HCT116 (cell line): ENCODE measurements around the gene ITGBL1. TPM values are rescaled to one million over a fixed set of nuclear protein-coding genes. Genes with fewer than 3 reads are reported as not detected.

ENCODE experiments used
- ATAC-seq: fragments of 200-7000 bp; cut with Tn5 transposase; 2 replicates; pipeline ENCODE4 v1.9.1; 2020; ENCODE audit warnings: mild to moderate bottlenecking, moderate library complexity
- BruUV-seq: library from RNA; stranded (reverse); fragments of 400-500 nt; replicated peaks from 2 replicates; lab custom pipeline; 2021; lab: Mats Ljungman, UMichigan
- CTCF ChIA-PET: fragments of 300-600 bp; sonication (Branson Sonifier 250); formaldehyde crosslinking; loops from one replicate; lab custom pipeline; 2021; ENCODE audit warnings: antibody characterized with exemption; lab: Charles Lee
- POLR2A ChIA-PET: fragments of 300-600, 350-600 bp; sonication (Branson Sonifier 250); formaldehyde crosslinking; loops from one replicate; lab custom pipeline; 2021; ENCODE audit warnings: antibody characterized with exemption; lab: Charles Lee
- RAD21 ChIA-PET, 2 experiments: fragments of 300-600 bp; sonication (Branson Sonifier 250); formaldehyde crosslinking; loops; one replicate each; lab custom pipeline; 2023; ENCODE audit warnings: low total read pairs in 2 of 2; ENCODE audit not compliant: uncharacterized antibody in 2 of 2, unreplicated experiment in 2 of 2, low non-redundant PET in 1 of 2; lab: Charles Lee
- DNase-seq: peaks from one replicate; pipeline ENCODE4 v3.0.0-alpha.2; 2010; ENCODE audit warnings: low read depth, low spot score
- H2AFZ ChIP-seq: fragments of 200-600 bp; shearing (Covaris generic), sonication (generic); 2 replicates; pipeline ENCODE4 v1.6.1; 2017; ENCODE audit warnings: low read depth, mixed run types, mixed read lengths, antibody characterized with exemption, low read length; ENCODE audit not compliant: poor library complexity, severe bottlenecking
- H3K27ac ChIP-seq: 2 replicates; pipeline ENCODE4 v1.5.1; 2012; ENCODE audit warnings: low read depth, low read length
- H3K27me3 ChIP-seq: fragments of 200-600 bp; sonication (generic); 2 replicates; pipeline ENCODE4 v1.6.1; 2016; ENCODE audit warnings: mixed run types, low read length, mixed read lengths; ENCODE audit not compliant: insufficient read depth
- H3K36me3 ChIP-seq, 2 experiments: fragments of 200-500 bp in 1 of 2; fragments of 200-600 bp in 1 of 2; sonication (Bioruptor generic) in 1 of 2; sonication (generic) in 1 of 2; 2 replicates each; pipeline versions ENCODE4 v1.5.1 to v1.6.1; 2014 to 2016; ENCODE audit warnings: low read length in 2 of 2, inconsistent platforms in 1 of 2, mixed read lengths in 1 of 2, mixed run types in 1 of 2; ENCODE audit not compliant: insufficient read depth in 2 of 2, control insufficient read depth in 1 of 2
- H3K4me1 ChIP-seq, 2 experiments: fragments of 200-600 bp in 1 of 2; sonication (generic) in 1 of 2; 2 replicates each; pipeline versions ENCODE4 v1.5.1 to v1.6.1; 2012 to 2017; ENCODE audit warnings: low read length in 2 of 2, inconsistent platforms in 1 of 2, mild to moderate bottlenecking in 1 of 2, mixed read lengths in 1 of 2, mixed run types in 1 of 2, moderate library complexity in 1 of 2; ENCODE audit not compliant: insufficient read depth in 2 of 2, control insufficient read depth in 1 of 2
- H3K4me2 ChIP-seq: fragments of 200-600 bp; sonication (generic); 2 replicates; pipeline ENCODE4 v1.6.1; 2017; ENCODE audit warnings: mixed run types, low read length, mixed read lengths
- H3K4me3 ChIP-seq, 2 experiments: fragments of 200-600 bp in 1 of 2; sonication (generic) in 1 of 2; replicated peaks in 1 of 2; 2 replicates each; pipeline ENCODE4 v1.5.1; 2011 to 2016; ENCODE audit warnings: low read length in 2 of 2, control low read depth in 1 of 2, low read depth in 1 of 2, mild to moderate bottlenecking in 1 of 2, mixed read lengths in 1 of 2, mixed run types in 1 of 2
- H3K79me2 ChIP-seq: fragments of 200-600 bp; sonication (generic); 2 replicates; pipeline ENCODE4 v1.6.1; 2017; ENCODE audit warnings: mild to moderate bottlenecking, mixed run types, low read length, moderate library complexity, mixed read lengths; ENCODE audit not compliant: insufficient read depth
- H3K9ac ChIP-seq: fragments of 200-600 bp; sonication (generic); 2 replicates; pipeline ENCODE4 v1.6.1; 2016; ENCODE audit warnings: low read length, mixed read lengths
- H3K9me2 ChIP-seq: fragments of 200-600 bp; sonication (generic), shearing (Covaris generic); 2 replicates; pipeline ENCODE4 v1.6.1; 2017; ENCODE audit warnings: mixed run types, mild to moderate bottlenecking, moderate library complexity; ENCODE audit not compliant: insufficient read depth
- H3K9me3 ChIP-seq, 2 experiments: fragments of 200-500 bp in 1 of 2; fragments of 200-600 bp in 1 of 2; sonication (Bioruptor generic) in 1 of 2; sonication (generic) in 1 of 2; 2 replicates each; pipeline ENCODE4 v1.6.1; 2014 to 2017; ENCODE audit warnings: low read length in 2 of 2, mixed read lengths in 2 of 2, inconsistent platforms in 1 of 2, low read depth in 1 of 2, mild to moderate bottlenecking in 1 of 2, mixed run types in 1 of 2, moderate library complexity in 1 of 2; ENCODE audit not compliant: control insufficient read depth in 1 of 2, insufficient read depth in 1 of 2
- H4K20me1 ChIP-seq: fragments of 200-600 bp; sonication (generic), shearing (Covaris generic); 2 replicates; pipeline ENCODE4 v1.6.1; 2017; ENCODE audit warnings: mixed run types, mild to moderate bottlenecking, moderate library complexity; ENCODE audit not compliant: insufficient read depth
- ATF3 ChIP-seq: IDR thresholded peaks from 2 replicates; pipeline ENCODE4 v1.6.1; 2012
- CEBPB ChIP-seq: IDR thresholded peaks from 2 replicates; pipeline ENCODE4 v1.6.1; 2012; ENCODE audit warnings: low read depth
- ELF1 ChIP-seq: IDR thresholded peaks from 2 replicates; pipeline ENCODE4 v1.6.1; 2012; ENCODE audit warnings: low read depth, borderline replicate concordance
- EZH2 ChIP-seq: fragments of 200-600 bp; sonication (generic); IDR thresholded peaks from 2 replicates; pipeline ENCODE4 v1.6.1; 2017; ENCODE audit warnings: antibody characterized with exemption, mixed run types
- EZH2phosphoT487 ChIP-seq: fragments of 200-600 bp; IDR thresholded peaks from 2 replicates; pipeline ENCODE4 v1.6.1; 2018; ENCODE audit warnings: antibody characterized with exemption, borderline replicate concordance
- JUND ChIP-seq: IDR thresholded peaks from 2 replicates; pipeline ENCODE4 v1.6.1; 2012
- SP1 ChIP-seq: IDR thresholded peaks from 2 replicates; pipeline ENCODE4 v1.6.1; 2012; ENCODE audit warnings: low read depth
- SRF ChIP-seq: IDR thresholded peaks from 2 replicates; pipeline ENCODE4 v1.6.1; 2012; ENCODE audit warnings: low read depth
- TCF7L2 ChIP-seq: IDR thresholded peaks from 2 replicates; pipeline ENCODE4 v1.7.0; 2011; ENCODE audit warnings: borderline replicate concordance, inconsistent platforms; ENCODE audit not compliant: insufficient read depth, insufficient read length; ENCODE audit errors: extremely low read depth
- ZBTB33 ChIP-seq: IDR thresholded peaks from 2 replicates; pipeline ENCODE4 v1.6.1; 2011; ENCODE audit warnings: mild to moderate bottlenecking, low read length, moderate library complexity; ENCODE audit not compliant: insufficient replicate concordance; ENCODE audit errors: extremely low read depth
- ZFX ChIP-seq: fragments of 450-650 bp; IDR thresholded peaks from 2 replicates; pipeline ENCODE4 v1.6.1; 2017
- intact Hi-C: fragments of 100-400 bp; cut with micrococcal nuclease; formaldehyde crosslinking; loops from 2 replicates; pipeline ENCODE4 v1.10.0; 2022
- total RNA-seq: library from RNA; stranded (reverse); gene quantifications from one replicate; pipeline ENCODE4 v1.2.1, GENCODE V29; 2021; ENCODE audit not compliant: unreplicated experiment

ITGBL1 gene
- total RNA-seq, 1 experiment from 2014 or later = 0.66 TPM

- no TSS peak for BruUV-seq
- Histone ChIP-seq H3K4me2 (no peak overlapping the region), H3K27ac (no peak overlapping the region), H3K79me2 (no peaks in the 10 kb centered on the region), H3K9me2 (no peaks in the 10 kb centered on the region), H3K9me3 (peaks cover 0 to 14% of the 10 kb centered on the region in 2 experiments; a peak in 2 of 4 replicates), H3K36me3 (no peaks in the 10 kb centered on the region), H3K4me3 (no peak overlapping the region), H3K4me1 (no peaks in the 10 kb centered on the region), H3K9ac (no peak overlapping the region), H2AFZ (no peak overlapping the region), H4K20me1 (no peaks in the 10 kb centered on the region), H3K27me3 (no peaks in the 10 kb centered on the region)
- ChIA-PET POLR2A (no interaction called here), CTCF (no interaction called here), RAD21 (no interaction called here)
- ATAC-seq (no peak), DNase-seq (no peak)
- intact Hi-C loops = no loop called here
- TF ChIP-seq ZFX = no peak
- TF ChIP-seq JUND = no peak
- no peak for TF ChIP-seq ELF1
- no peak for TF ChIP-seq ZBTB33
- TF ChIP-seq EZH2 = no peak
- no peak for TF ChIP-seq ATF3
- TF ChIP-seq SRF = no peak
- no peak for TF ChIP-seq CEBPB
- TF ChIP-seq EZH2phosphoT487 = no peak
- TF ChIP-seq SP1 = no peak
- TF ChIP-seq TCF7L2 = no peak
Observed at GRCh38 chr13:101429733-101430132, 22.7 kb upstream of the ITGBL1 start.
